GM12801 (cell line): ENCODE data around the gene C1orf167.

Source experiments
- TF ChIP-seq, protein P1 (sequence below): IDR thresholded peaks from one replicate; pipeline ENCODE4 v1.5.1; 2011; ENCODE audit warnings: control low read depth; ENCODE audit not compliant: insufficient read length; ENCODE audit errors: extremely low read depth

The C1orf167 gene

DNA sequence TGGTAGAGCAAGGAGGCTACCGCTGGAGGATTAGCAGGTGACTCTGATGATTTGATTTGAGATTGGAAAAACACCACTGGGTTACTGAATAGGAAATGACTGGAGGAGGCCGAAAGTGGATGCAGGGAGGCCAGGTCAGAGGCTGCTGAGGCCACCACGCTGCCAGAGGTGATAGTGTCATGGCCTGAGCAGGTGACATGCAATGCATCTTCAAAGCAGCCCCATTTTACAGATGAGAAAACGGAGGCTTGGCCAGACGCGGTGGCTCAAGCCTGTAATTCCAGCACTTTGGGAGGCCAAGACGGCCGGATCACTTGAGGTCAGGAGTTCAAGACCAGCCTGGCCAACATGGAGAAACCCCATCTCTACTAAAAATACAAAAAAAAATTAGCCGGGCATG, 12.8 kb downstream of the C1orf167 start:
- TF ChIP-seq, protein P1, sequence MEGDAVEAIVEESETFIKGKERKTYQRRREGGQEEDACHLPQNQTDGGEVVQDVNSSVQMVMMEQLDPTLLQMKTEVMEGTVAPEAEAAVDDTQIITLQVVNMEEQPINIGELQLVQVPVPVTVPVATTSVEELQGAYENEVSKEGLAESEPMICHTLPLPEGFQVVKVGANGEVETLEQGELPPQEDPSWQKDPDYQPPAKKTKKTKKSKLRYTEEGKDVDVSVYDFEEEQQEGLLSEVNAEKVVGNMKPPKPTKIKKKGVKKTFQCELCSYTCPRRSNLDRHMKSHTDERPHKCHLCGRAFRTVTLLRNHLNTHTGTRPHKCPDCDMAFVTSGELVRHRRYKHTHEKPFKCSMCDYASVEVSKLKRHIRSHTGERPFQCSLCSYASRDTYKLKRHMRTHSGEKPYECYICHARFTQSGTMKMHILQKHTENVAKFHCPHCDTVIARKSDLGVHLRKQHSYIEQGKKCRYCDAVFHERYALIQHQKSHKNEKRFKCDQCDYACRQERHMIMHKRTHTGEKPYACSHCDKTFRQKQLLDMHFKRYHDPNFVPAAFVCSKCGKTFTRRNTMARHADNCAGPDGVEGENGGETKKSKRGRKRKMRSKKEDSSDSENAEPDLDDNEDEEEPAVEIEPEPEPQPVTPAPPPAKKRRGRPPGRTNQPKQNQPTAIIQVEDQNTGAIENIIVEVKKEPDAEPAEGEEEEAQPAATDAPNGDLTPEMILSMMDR: no peak

DNA sequence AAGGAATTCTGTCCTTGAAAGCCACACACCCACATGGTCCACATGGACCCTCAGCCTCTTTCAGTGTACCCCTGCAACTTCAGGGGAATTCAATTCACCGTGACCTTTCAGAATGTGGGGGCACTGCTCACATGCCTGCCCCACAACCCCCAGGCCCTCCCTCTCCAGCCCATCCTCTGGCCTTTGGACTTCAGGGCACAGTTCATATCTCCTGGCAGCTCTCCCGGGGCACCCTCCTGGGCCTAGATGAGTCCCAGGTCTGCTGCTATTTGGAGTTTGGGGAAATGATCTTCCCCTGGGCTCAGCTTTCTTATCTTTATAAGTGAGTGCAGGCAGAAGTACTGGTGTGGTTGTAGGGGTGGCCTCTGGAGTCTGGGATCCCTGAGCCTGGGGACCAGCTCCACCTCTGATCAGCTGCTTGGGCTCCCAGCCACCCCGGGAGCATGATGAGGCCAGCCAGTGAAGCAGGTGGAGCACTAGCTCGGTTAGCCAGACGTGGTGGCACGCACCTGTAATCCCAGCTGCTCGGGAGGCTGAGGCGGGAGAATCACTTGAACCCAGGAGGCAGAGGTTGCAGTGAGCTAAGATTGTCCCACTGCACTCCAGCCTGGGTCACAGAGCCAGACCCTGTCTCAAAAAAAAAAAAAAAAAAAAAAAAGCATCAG, 15.8 kb downstream of the C1orf167 start:
- TF ChIP-seq, protein P1: no peak

DNA sequence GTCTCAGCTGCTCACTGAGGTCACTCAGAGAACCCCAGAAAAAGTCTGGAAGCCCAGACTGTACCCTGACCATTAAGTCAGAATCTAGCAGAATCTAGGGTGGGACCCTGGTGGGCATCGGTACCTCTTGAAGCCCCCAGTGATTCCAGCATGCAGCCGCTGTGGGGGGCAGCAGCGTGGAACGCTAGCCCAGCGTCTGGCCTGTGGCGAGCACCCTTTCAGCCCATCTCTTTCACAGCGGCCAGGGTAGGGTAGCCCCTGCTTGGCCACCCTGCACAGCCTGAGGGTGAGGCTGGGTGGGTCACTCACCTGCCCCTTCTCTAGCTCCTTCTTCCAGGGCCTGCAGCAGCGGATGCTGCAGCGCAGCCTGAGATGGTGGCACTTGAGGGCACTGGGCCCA, 16.3 kb downstream of the C1orf167 start:
- TF ChIP-seq, protein P1: no peak

DNA sequence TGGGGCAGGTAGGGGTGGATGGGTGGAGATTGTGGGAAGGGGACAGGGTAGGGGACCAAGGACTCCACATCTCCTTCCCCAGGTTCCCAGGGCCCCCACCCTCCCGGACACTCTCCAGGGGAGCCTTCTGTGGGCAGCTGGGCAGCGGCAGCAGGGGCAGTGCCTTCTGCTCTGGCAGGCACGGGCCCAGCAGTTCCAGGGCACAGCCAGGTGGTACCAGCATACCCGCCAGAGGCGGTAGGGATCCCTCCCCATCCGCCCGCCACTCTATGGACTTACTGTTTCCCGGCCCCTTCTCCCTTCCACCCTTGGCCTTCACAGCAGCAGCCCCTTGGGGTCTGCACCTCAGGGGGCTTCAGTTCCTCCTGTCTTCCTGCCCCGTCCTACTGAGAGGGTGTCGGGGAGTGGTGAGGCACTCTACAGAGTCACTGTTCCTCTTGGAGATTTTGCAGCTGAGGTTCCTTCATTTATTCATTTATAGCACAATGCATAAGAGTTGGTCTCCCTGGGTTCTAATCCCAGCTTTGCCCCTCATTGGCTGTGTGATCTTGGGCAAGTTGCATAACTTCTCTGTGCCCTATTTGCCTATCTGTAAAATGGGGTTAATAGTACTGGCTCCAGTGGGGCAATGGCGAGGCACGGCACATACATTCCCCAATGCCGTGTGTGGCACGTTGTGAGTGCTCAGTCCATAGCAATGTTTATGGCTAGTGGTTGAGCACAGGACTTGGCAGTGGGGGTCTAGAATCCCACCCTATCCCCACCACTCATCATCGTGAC, 17.0 kb downstream of the C1orf167 start:
- TF ChIP-seq, protein P1: no peak

DNA sequence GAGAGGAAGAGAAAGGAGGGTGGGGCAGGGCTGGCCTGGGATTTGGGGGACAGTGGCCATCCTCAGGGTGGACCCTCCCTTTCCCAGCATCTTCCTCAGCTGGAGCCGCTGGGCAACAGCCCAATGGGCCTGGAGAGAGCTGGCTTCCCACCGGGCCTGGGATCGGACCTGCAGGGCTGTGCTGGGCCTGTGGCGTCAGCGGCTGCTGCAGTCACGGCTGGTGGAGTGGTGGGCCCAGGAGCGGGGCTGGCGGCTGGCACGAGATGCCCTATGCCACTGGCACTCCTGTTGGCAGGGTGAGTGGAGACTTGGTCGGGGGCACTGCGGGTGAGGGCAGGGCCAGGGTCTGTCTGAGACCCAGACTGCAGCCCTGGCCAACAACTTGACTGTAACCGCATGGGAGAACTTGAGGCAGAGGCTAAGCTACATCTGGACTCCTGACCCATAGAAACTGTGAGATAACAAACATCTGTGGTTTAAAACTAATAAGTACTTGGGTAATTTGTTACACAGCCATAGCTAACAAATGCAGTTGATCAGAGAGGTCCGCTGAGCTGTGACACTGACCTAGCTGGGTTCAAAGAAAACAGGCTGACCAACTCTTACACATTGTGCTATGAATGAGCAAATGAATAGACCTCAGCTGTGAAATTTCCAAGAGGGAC, 17.9 kb downstream of the C1orf167 start:
- TF ChIP-seq, protein P1: no peak

DNA sequence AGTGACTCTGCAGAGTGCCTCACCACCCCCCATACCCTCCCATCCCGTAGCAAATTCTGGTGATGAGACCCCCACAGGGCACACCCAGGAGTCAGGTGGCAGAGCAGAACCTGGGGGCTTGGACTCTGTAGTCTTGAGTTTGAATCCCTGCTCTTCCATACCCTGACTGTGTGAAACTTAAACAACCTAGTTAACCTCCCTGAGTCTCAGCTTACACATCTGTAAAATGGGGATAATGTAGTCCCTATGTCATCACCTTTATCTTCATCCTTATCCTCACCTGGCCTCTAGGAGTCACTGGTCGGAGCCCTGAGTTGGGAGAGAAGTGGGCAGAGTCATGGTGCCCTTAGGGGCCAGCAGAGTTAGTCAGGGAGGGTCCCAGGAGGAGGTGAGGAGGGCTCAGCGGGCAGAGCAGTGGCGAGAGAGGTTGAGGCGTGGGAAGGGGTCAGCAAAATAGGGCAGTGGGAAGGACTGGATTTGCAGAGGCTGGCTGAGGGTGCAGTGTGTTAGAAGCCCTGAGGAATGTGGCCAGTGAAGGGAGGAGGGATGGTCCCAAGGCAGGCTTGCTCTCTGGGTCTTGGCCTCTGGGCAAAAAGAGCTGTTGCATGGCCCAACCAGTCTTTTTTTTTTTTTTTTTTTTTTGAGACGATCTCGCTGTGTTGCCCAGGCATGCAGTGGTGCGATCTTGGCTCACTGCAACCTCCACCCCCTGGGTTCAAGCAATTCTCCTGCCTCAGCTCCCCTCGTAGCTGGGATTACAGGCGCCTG, 18.6 kb downstream of the C1orf167 start:
- TF ChIP-seq, protein P1: no peak

DNA sequence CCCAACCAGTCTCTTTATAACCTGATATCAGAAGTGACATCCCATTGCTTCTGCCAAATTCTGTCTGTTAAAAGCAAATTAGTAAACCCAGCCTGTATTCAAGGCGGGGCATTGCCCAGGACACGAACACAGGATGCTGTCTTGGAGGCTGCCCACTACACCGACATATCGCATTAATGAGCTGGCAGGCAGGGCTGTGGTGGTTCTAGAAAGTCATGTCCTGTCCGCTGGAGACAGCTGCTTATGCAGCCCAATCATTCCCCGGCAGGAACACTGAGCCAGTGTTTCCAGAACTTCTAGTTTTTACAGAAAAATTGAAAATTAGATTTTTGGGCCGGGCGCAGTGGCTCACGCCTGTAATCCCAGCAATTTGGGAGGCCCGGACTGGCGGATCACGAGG, 19.3 kb downstream of the C1orf167 start:
- TF ChIP-seq, protein P1: no peak
